ENCODE measurements around the gene GPANK1. TPM values are rescaled to one million over a fixed set of nuclear protein-coding genes. Genes with fewer than 3 reads are reported as not detected.

The GPANK1 gene
- total and polyA plus RNA-seq, 2 of the 13 experiments (the other 11 are each of a cell fraction or from before 2014, with no cell fraction given): 15.4 to 22.8 TPM

- TF ChIP-seq, protein P1, sequence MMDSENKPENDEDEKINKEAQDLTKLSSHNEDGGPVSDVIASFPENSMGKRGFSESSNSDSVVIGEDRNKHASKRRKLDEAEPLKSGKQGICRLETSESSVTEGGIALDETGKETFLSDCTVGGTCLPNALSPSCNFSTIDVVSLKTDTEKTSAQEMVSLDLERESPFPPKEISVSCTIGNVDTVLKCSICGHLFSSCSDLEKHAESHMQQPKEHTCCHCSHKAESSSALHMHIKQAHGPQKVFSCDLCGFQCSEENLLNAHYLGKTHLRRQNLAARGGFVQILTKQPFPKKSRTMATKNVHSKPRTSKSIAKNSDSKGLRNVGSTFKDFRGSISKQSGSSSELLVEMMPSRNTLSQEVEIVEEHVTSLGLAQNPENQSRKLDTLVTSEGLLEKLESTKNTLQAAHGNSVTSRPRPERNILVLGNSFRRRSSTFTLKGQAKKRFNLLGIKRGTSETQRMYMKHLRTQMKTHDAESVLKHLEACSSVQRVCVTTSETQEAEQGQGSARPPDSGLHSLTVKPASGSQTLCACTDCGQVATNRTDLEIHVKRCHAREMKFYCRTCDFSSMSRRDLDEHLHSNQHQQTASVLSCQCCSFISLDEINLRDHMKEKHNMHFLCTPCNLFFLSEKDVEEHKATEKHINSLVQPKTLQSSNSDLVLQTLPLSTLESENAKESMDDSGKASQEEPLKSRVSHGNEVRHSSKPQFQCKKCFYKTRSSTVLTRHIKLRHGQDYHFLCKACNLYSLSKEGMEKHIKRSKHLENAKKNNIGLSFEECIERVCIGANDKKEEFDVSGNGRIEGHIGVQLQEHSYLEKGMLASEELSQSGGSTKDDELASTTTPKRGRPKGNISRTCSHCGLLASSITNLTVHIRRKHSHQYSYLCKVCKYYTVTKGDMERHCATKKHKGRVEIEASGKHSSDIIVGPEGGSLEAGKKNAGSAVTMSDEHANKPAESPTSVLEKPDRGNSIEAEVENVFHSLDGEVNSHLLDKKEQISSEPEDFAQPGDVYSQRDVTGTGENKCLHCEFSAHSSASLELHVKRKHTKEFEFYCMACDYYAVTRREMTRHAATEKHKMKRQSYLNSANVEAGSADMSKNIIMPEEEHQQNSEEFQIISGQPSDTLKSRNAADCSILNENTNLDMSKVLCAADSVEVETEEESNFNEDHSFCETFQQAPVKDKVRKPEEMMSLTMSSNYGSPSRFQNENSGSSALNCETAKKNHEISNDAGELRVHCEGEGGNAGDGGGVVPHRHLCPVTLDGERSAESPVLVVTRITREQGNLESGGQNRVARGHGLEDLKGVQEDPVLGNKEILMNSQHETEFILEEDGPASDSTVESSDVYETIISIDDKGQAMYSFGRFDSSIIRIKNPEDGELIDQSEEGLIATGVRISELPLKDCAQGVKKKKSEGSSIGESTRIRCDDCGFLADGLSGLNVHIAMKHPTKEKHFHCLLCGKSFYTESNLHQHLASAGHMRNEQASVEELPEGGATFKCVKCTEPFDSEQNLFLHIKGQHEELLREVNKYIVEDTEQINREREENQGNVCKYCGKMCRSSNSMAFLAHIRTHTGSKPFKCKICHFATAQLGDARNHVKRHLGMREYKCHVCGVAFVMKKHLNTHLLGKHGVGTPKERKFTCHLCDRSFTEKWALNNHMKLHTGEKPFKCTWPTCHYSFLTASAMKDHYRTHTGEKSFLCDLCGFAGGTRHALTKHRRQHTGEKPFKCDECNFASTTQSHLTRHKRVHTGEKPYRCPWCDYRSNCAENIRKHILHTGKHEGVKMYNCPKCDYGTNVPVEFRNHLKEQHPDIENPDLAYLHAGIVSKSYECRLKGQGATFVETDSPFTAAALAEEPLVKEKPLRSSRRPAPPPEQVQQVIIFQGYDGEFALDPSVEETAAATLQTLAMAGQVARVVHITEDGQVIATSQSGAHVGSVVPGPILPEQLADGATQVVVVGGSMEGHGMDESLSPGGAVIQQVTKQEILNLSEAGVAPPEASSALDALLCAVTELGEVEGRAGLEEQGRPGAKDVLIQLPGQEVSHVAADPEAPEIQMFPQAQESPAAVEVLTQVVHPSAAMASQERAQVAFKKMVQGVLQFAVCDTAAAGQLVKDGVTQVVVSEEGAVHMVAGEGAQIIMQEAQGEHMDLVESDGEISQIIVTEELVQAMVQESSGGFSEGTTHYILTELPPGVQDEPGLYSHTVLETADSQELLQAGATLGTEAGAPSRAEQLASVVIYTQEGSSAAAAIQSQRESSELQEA (CRISPR knock-in tag; IDR thresholded peaks at IDR 0.05; ENCODE audit: not compliant biosample characterization): no peak
- TF ChIP-seq, protein P2, sequence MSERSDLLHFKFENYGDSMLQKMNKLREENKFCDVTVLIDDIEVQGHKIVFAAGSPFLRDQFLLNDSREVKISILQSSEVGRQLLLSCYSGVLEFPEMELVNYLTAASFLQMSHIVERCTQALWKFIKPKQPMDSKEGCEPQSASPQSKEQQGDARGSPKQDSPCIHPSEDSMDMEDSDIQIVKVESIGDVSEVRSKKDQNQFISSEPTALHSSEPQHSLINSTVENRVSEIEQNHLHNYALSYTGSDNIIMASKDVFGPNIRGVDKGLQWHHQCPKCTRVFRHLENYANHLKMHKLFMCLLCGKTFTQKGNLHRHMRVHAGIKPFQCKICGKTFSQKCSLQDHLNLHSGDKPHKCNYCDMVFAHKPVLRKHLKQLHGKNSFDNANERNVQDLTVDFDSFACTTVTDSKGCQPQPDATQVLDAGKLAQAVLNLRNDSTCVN (CRISPR knock-in tag; IDR thresholded peaks at IDR 0.05; ENCODE audit: borderline replicate concordance): no peak; the same call in 1 of the 2 replicates
- TF ChIP-seq HOXA9 (CRISPR knock-in tag; IDR thresholded peaks at IDR 0.05; ENCODE audit: borderline replicate concordance) (no peak), ZNF816 (CRISPR knock-in tag; IDR thresholded peaks at IDR 0.05; ENCODE audit: borderline replicate concordance) (peak; percentile 95), KLF12 (CRISPR knock-in tag; IDR thresholded peaks at IDR 0.05; ENCODE audit: borderline replicate concordance) (0 out of 2 replicates have a peak, but pooled peaks have one; percentile 28), SPEN (CRISPR knock-in tag; IDR thresholded peaks at IDR 0.05; ENCODE audit: low read depth) (peak; percentile 73), RAD21 (CRISPR knock-in tag; IDR thresholded peaks at IDR 0.05) (no peak), PHF5A (CRISPR knock-in tag; IDR thresholded peaks at IDR 0.05; ENCODE audit: low read depth, unreplicated experiment) (no peak), MLLT10 (CRISPR knock-in tag; IDR thresholded peaks at IDR 0.05) (no peak), ZNF451 (CRISPR knock-in tag; IDR thresholded peaks at IDR 0.05) (peak; percentile 9; the same call in 1 of the 2 replicates), ZNF292 (CRISPR knock-in tag; IDR thresholded peaks at IDR 0.05; ENCODE audit: borderline replicate concordance, low read depth) (no peak), RFXANK (CRISPR knock-in tag; IDR thresholded peaks at IDR 0.05) (no peak), PCBP1 (IDR thresholded peaks at IDR 0.05; ENCODE audit: borderline replicate concordance, low read depth, low read length) (no peak), FIP1L1 (IDR thresholded peaks at IDR 0.05; ENCODE audit: borderline replicate concordance, insufficient read depth, low read depth, low read length) (peak; percentile 58; the same call in 1 of the 2 replicates), ZNF883 (CRISPR knock-in tag; IDR thresholded peaks at IDR 0.05; ENCODE audit: not compliant biosample characterization) (peak; percentile 52), ARNT2 (CRISPR knock-in tag; IDR thresholded peaks at IDR 0.05; ENCODE audit: low read depth) (peak; percentile 36; the same call in 1 of the 2 replicates), ZFX (CRISPR knock-in tag; IDR thresholded peaks at IDR 0.05; ENCODE audit: low read depth) (no peak; the same call in 1 of the 2 replicates), SMARCC2 (IDR thresholded peaks at IDR 0.05) (no peak)
- TF ChIP-seq, protein P3, sequence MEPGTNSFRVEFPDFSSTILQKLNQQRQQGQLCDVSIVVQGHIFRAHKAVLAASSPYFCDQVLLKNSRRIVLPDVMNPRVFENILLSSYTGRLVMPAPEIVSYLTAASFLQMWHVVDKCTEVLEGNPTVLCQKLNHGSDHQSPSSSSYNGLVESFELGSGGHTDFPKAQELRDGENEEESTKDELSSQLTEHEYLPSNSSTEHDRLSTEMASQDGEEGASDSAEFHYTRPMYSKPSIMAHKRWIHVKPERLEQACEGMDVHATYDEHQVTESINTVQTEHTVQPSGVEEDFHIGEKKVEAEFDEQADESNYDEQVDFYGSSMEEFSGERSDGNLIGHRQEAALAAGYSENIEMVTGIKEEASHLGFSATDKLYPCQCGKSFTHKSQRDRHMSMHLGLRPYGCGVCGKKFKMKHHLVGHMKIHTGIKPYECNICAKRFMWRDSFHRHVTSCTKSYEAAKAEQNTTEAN (CRISPR knock-in tag; conservative IDR thresholded peaks at IDR 0.05): peak; percentile 41
Measured at GRCh38 chr6:31664790-31665500, at the start of gene GPANK1 (continued).

All from HepG2 (cell line).